Tibial nerve (tissue), 4 donors: ENCODE measurements around the gene GPR15LG. TPM values are rescaled to one million over a fixed set of nuclear protein-coding genes. Genes with fewer than 3 reads are reported as not detected.

Experiments used
- DNase-seq, 2 donors: peaks; one replicate each; pipeline ENCODE4 v3.0.0-alpha.2; 2019; ENCODE audit warnings: low spot score in 2 of 2
- H3K27ac ChIP-seq, 4 donors: fragments of 200-600 bp; sonication (generic) in 3 of 4; one replicate each; pipeline ENCODE4 v1.5.1; 2017 to 2019; ENCODE audit warnings: mild to moderate bottlenecking in 1 of 4
- H3K27me3 ChIP-seq, 2 donors: fragments of 200-600 bp; sonication (generic) in 1 of 2; one replicate each; pipeline versions ENCODE4 v1.5.1 to v1.6.0; 2017 to 2019
- H3K36me3 ChIP-seq, 3 donors: fragments of 200-600 bp; sonication (generic); one replicate each; pipeline ENCODE4 v1.5.1; 2018 to 2019
- H3K4me1 ChIP-seq, 4 donors: fragments of 200-600 bp; sonication (generic) in 3 of 4; one replicate each; pipeline ENCODE4 v1.5.1; 2017 to 2019
- H3K4me3 ChIP-seq, 4 donors: fragments of 200-600 bp; sonication (generic) in 3 of 4; one replicate each; pipeline ENCODE4 v1.5.1; 2017 to 2019; ENCODE audit warnings: mild to moderate bottlenecking in 1 of 4, moderate library complexity in 1 of 4
- H3K9me3 ChIP-seq, 4 donors: fragments of 200-600 bp; sonication (generic) in 3 of 4; one replicate each; pipeline ENCODE4 v1.5.1; 2017 to 2019
- CTCF ChIP-seq, 5 experiments: fragments of 200-600 bp in 3 of 5; fragments of 450-650 bp in 2 of 5; sonication (generic) in 3 of 5; IDR thresholded peaks; one replicate each; pipeline ENCODE4 v1.5.1; 2016 to 2019; ENCODE audit warnings: antibody characterized with exemption in 5 of 5, mild to moderate bottlenecking in 3 of 5, moderate library complexity in 2 of 5
- EP300 ChIP-seq, 2 donors: sonication (generic); formaldehyde crosslinking; IDR thresholded peaks; one replicate each; pipeline ENCODE4 v1.6.1; 2017; ENCODE audit warnings: antibody characterized with exemption in 2 of 2, mild to moderate bottlenecking in 1 of 2
- POLR2A ChIP-seq, 2 donors: fragments of 450-650 bp; IDR thresholded peaks; one replicate each; pipeline ENCODE4 v1.6.1; 2017; ENCODE audit warnings: antibody characterized with exemption in 2 of 2, mild to moderate bottlenecking in 2 of 2, moderate library complexity in 2 of 2
- WGBS, 2 donors: methylation state at CpG; one replicate each; pipeline ENCODE4 v1.1.5; 2018; 5-methylcytosine and 5-hydroxymethylcytosine counted together
- total RNA-seq, 4 donors: library from RNA; depleted of rRNA; stranded (reverse); fragments of >200 nt; gene quantifications; one replicate each; pipeline ENCODE4 v1.1.0, GENCODE V29; 2016

The GPR15LG gene
- total RNA-seq, 4 donors from 2014 or later: not detected

- TF ChIP-seq CTCF (IDR thresholded peaks at IDR 0.05) (no peak), EP300 (IDR thresholded peaks at IDR 0.05) (no peak), POLR2A (IDR thresholded peaks at IDR 0.05) (no peak)
- DNase-seq: no peak
- no peaks in the 10 kb centered on the region for H3K36me3 ChIP-seq
- WGBS, 2 donors: 85 to 89% methylated on average over 9 of the region's 9 CpGs
- H3K27ac ChIP-seq: no peak overlapping the region
- no peaks in the 10 kb centered on the region for H3K9me3 ChIP-seq
- H3K27me3 ChIP-seq: no peaks in the 10 kb centered on the region
- H3K4me3 ChIP-seq: no peak overlapping the region
- H3K4me1 ChIP-seq: no peaks in the 10 kb centered on the region
These were observed 43.2 kb downstream of the GPR15LG start for GRCh38 chr10:84216834-84217233.

GRCh38 chr10:84217746-84218145 is 44.1 kb downstream of the GPR15LG start:
- Histone ChIP-seq H3K36me3 (no peaks in the 10 kb centered on the region), H3K9me3 (no peaks in the 10 kb centered on the region), H3K27ac (no peak overlapping the region), H3K27me3 (no peaks in the 10 kb centered on the region), H3K4me3 (no peak overlapping the region), H3K4me1 (no peaks in the 10 kb centered on the region)
- no peak for DNase-seq
- TF ChIP-seq CTCF (IDR thresholded peaks at IDR 0.05): no peak
- no peak for TF ChIP-seq EP300 (IDR thresholded peaks at IDR 0.05)
- no peak for TF ChIP-seq POLR2A (IDR thresholded peaks at IDR 0.05)
- WGBS, 2 donors: 83 to 88% methylated on average over 4 of the region's 4 CpGs

GRCh38 chr10:84221916-84222315 is 48.3 kb downstream of the GPR15LG start:
- 86 to 90% methylated on average over 8 of the region's 8 CpGs for WGBS, 2 donors
- DNase-seq: no peak
- no peaks in the 10 kb centered on the region for H3K4me1 ChIP-seq
- H3K9me3 ChIP-seq: no peaks in the 10 kb centered on the region
- H3K4me3 ChIP-seq: no peak overlapping the region
- no peaks in the 10 kb centered on the region for H3K36me3 ChIP-seq
- no peak overlapping the region for H3K27ac ChIP-seq
- H3K27me3 ChIP-seq: no peaks in the 10 kb centered on the region
- TF ChIP-seq EP300 (IDR thresholded peaks at IDR 0.05) (no peak), POLR2A (IDR thresholded peaks at IDR 0.05) (no peak), CTCF (IDR thresholded peaks at IDR 0.05) (no peak)

- H3K27ac ChIP-seq: no peak overlapping the region
These were observed 50.9 kb downstream of the GPR15LG start for GRCh38 chr10:84224411-84225028.

More at GRCh38 chr10:84224411-84225028, 50.9 kb downstream of the GPR15LG start:
- DNase-seq: no peak
- Histone ChIP-seq H3K36me3 (no peaks in the 10 kb centered on the region), H3K27me3 (no peaks in the 10 kb centered on the region), H3K4me1 (no peaks in the 10 kb centered on the region), H3K4me3 (no peak overlapping the region), H3K9me3 (no peaks in the 10 kb centered on the region)
- WGBS, 2 donors: 43 to 56% methylated on average over 5 to 6 of the region's 6 CpGs
- TF ChIP-seq CTCF (IDR thresholded peaks at IDR 0.05): no peak
- no peak for TF ChIP-seq EP300 (IDR thresholded peaks at IDR 0.05)
- no peak for TF ChIP-seq POLR2A (IDR thresholded peaks at IDR 0.05)
